Measurements from ENCODE around the gene PLXND1.

DNA sequence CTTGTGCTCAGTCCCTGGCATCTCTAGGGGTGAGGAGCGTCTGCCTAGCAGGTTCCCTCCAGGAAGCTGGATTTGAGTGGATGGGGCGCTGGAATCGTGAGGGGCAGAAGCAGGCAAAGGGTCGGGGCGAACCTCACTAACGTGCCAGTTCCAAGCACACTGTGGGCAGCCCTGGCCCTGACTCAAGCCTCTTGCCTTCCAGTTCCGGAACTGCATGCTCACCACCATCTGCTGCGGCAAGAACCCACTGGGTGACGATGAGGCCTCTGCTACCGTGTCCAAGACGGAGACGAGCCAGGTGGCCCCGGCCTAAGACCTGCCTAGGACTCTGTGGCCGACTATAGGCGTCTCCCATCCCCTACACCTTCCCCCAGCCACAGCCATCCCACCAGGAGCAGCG is 73.1 kb downstream of the PLXND1 start:
- no peak for TF ChIP-seq POLR2A (IDR thresholded peaks at IDR 0.05)
- TF ChIP-seq, protein P1, sequence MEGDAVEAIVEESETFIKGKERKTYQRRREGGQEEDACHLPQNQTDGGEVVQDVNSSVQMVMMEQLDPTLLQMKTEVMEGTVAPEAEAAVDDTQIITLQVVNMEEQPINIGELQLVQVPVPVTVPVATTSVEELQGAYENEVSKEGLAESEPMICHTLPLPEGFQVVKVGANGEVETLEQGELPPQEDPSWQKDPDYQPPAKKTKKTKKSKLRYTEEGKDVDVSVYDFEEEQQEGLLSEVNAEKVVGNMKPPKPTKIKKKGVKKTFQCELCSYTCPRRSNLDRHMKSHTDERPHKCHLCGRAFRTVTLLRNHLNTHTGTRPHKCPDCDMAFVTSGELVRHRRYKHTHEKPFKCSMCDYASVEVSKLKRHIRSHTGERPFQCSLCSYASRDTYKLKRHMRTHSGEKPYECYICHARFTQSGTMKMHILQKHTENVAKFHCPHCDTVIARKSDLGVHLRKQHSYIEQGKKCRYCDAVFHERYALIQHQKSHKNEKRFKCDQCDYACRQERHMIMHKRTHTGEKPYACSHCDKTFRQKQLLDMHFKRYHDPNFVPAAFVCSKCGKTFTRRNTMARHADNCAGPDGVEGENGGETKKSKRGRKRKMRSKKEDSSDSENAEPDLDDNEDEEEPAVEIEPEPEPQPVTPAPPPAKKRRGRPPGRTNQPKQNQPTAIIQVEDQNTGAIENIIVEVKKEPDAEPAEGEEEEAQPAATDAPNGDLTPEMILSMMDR (IDR thresholded peaks at IDR 0.05), result no peak
